Measurements from ENCODE around the gene ADAM10. TPM values are rescaled to one million over a fixed set of nuclear protein-coding genes. Genes with fewer than 3 reads are reported as not detected.

ADAM10 gene
- total RNA-seq, 1 experiment from 2014 or later: 69.8 TPM

Other genes with a start within 250 kb of the ADAM10 start
- gene MINDY2, start 21.6 kb upstream of the ADAM10 start, total RNA-seq (2014; rRNA removed; shearing (Covaris generic)): 7.7 and 10.3 TPM in 2 replicates
- 53.9 and 67.3 TPM in 2 replicates for gene SLTM, start 184.0 kb upstream of the ADAM10 start, total RNA-seq (2014; rRNA removed; shearing (Covaris generic))
- gene RNF111, start 238.0 kb upstream of the ADAM10 start, total RNA-seq (2014; rRNA removed; shearing (Covaris generic)): 7.5 and 19.0 TPM in 2 replicates

Measured in Daoy (cell line).